GM12801 (cell line): Measurements from ENCODE around the gene TUT7.

Experiments
- CTCF ChIP-seq: IDR thresholded peaks from one replicate; pipeline ENCODE4 v1.5.1; 2011; ENCODE audit warnings: control low read depth; ENCODE audit not compliant: insufficient read length; ENCODE audit errors: extremely low read depth

The TUT7 gene

DNA sequence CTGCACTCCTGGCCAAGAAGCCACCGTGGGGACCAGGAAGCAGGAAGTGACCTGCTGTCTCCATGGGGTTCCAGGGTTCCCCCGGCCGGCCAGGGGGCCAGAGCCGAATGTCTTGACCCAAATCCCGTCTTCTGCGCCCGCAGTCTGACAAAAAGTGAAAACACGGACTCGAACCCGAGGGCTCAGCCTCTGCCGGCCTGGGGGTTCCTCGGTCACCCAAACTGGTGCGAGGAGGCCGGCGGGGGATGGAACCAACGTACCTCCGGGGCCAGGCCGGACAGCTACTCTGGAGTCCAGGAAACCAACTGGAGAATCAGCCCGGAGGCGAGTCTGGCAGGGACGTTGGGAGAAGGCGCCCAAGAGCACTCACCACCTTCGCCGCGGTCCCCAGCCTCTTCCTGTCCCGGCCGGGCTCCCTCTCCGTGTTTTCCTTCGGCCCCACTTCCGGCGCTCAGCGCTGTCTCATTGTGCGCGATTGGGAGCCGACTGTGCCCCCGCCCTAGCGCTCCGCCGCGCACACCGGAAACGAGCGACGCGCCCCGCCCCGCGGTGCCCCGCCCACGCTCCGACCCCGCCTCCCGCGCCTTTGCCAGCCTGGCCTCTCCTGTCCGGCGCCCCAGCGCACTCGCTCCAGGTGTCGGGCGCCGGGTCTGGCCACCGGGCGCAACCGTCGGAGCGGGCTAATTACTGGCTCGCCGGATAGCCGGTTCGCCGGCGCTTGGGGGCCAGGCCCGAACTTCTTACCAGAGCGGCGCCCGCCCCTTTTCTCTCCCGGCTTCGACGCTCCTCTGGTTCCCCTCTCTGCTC, at the start of gene TUT7:
Gene TUT7 (minus strand): TSS at position 400 of the 807 bp plus-strand sequence. CDS start 1,211 bp downstream, outside the sequence.
- TF ChIP-seq CTCF: no peak

DNA sequence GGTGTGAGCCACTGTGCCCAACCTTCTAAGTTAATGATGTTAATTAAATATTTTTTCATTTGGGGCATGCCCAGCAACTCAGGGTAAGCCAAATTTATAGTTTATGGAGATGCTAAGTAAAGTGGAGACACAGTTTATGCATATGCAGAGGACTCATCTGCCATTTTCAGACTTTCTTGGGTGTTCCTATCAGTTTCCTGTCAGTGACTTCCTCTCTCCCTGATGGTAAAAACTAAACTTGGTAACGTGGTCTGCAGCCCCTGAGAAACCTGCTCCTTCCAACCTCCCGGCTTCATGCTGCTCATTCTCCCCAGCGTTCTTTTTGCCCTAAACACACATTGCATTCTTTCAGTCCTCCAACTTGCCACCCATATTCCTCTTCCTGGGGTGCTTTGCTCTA, 48.4 kb upstream of the TUT7 start:
- no peak for TF ChIP-seq CTCF

- no peak for TF ChIP-seq CTCF
Measured at GRCh38 chr9:86396412-86396811, 42.2 kb upstream of the TUT7 start.

- no peak for TF ChIP-seq CTCF
Measured at GRCh38 chr9:86389628-86390027, 35.4 kb upstream of the TUT7 start.

DNA sequence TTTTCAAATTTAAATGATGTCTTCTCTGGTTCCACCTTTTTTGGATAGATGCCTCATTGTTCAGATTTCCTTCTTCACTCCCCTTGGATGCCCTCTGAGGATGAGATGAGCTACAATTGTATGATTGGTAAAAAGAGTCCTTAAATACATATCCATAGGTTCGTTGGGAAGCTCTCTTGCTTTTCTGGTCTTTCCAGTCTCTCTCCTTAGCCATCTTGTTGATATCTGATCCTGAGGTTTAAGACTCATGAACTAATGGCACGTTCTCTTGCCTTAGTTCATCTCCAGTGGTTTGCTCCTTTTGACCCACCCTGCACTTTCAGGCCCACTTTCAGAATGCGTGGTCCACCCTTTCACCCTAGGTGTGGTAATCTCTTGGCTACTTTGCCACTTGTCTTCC, 33.2 kb upstream of the TUT7 start:
- no peak for TF ChIP-seq CTCF

- no peak for TF ChIP-seq CTCF
Measured at GRCh38 chr9:86376016-86376415, 21.8 kb upstream of the TUT7 start.

- TF ChIP-seq CTCF: no peak
Measured at GRCh38 chr9:86369810-86370209, 15.6 kb upstream of the TUT7 start.
